HT1080 (cell line): ENCODE results near the gene RAPGEF6. TPM values are rescaled to one million over a fixed set of nuclear protein-coding genes. Genes with fewer than 3 reads are reported as not detected.
A peak's percentile ranks its signal among the peaks of the same experiment; 100 is the strongest.
"Not testable (repeated sequence)": the region's sequence is repeated elsewhere in the genome, so short reads cannot be mapped to it uniquely, and the experiment has no call there.

Experiments
- DNase-seq: peaks from one replicate; pipeline ENCODE4 v3.0.0-alpha.2; 2015; ENCODE audit warnings: low read depth
- total RNA-seq: library from RNA; depleted of rRNA; stranded (reverse); fragments of >200 nt; shearing (Covaris generic); gene quantifications from 2 replicates; pipeline ENCODE4 v1.2.3, GENCODE V29; 2014

RAPGEF6 gene
- total RNA-seq, 1 experiment from 2014 or later: 10.0 TPM

DNA sequence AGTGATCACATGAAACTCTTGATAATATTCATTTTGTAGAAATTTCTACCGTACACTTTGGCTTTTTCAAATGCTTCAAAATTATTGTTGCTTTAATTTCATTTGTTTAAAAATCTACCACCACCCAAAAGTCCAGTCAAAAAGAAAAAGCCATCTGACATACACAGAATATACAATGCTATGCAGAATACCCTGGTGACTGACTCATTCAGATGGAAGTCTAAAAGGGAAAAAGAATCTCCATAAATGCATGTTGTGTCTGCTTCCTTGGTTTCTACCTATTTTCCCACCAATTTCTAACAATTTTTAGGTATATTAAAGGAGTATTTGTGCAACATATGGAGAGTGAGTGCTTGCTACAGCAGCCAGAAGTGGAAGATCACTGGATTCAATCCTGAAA, 9.3 kb upstream of the RAPGEF6 start:
- no peak for DNase-seq

DNA sequence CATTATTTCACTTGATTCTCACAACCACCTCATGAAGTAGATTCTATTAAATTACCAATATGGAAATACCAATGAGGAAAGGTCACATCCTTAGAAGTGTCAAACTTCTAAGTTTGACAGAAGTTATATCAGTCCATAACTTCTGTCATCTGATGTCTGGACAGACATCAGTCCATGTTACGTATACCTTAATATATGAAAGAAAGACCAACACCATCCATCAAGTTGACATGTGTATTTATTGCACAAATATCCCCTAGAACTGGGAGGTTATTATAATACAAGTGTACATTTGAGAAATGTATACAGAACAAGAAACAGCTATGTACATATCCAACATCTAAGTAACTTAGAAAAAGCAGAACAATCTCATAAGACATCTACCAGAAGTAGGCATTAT, 6.5 kb upstream of the RAPGEF6 start:
- no peak for DNase-seq

DNA sequence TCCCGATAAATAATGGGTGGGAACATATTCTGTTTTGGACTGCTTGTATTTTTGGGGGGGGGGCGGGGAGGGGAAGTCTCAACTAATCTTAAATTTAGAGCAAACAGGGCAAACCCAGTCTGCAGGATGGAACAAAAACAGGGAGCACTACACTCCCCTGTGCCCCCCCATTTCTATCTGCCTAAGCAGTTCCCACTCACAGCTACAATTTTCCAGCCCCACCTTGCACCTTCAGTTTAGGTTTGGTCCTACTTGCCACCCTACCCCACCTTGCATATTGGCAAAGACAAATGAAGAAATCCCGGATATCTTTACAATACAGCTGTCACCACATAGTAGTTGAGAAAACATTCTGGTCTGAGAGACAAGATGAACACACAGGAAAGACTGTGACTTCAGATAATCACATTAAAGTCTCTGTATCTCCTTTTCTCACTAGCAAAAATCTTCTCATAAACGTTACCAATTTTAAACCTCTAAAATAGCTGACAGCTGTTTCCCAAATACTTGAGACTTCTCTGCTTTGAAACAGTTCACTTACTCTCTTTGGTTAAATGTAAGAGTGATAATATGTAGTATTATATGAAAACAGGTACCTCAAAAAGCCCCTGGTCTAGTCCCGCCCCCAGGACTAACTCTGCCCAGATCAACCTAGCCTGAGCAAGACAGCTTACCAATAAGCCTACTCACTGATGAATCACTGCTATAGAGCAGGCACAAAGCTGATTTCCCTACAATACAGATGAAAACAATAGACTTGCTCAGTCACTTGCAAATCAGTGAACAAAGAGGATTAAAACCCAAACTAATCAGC, 5.2 kb upstream of the RAPGEF6 start:
- peak; percentile 58 for DNase-seq

DNA sequence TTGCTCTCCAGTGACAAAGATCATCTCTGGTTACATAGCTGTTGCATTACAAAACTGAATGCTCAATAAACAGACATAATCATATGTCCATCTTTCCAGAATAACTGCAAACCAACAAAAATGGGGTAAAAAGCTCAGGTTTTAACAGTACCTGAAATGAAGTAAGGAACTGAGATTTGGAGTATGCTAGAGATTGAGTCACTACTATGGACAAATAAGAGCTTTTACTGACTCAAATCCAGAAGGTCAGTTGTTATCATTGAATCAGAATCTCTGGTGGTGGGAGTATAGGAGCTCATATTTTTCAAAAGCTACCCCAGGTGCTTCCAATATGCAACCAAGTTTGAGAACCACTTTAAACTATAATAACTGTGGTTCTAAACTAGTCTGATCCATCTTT, 4.1 kb upstream of the RAPGEF6 start:
- DNase-seq: no peak

DNA sequence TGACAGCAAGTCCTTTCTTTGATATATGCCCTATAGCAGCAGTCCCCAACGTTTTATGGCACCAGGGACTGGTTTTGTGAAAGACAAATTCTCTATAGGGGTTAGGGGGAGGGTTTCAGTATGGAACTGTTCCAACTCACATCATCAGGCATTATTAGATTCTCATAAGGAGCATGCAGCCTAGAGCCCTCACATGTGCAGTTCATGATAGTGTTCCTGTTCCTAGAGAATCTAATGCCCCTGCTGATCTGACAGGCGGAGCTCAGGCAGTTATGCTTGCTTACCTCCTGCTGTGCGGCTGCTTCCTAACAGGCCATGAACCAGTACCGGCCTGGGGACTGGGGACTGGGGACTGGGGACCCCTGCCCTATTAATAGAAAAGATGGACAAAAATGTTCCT, 2.7 kb upstream of the RAPGEF6 start:
- no peak for DNase-seq

DNA sequence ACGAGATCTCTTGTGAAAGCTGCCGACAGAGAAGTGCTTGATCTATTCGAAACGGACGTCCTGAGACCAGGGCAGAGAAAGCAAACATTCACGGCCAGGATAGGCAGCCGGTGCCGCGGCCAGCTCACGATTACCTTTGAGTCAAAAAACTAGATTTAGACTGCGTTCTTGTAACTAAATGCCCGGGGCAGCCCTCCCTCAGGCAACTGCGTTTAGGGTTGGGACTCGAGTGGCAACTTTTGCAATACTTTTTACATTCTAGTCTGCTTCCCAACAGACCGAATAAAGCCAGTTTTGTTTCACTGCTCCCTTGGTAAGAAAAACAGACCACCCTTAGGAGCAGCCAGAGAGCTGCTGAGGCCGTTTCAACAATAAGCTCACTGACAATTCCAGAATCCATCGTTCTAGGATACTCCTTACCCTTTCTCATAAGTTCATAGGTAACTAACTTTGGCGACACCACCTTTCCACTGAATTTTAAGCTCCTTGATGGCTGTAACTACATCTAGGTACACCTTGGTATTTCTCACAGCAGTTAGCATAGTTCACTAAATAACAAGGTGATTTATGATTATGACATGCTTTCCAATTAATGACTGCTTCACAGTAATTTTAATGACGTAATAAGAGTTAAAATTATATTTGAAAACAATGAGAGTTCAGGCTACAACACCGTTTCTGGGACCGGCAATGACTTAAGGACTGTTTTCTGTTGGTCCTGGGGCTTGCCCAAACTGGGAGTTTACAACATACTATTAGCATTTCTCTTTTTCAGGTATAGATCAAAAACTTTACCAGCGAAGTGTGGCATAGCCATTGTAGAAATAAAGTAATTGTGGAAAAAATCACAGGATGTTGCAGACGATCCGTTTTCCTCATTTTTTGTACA, 899 bp upstream of the RAPGEF6 start:
- no peak for DNase-seq

DNA sequence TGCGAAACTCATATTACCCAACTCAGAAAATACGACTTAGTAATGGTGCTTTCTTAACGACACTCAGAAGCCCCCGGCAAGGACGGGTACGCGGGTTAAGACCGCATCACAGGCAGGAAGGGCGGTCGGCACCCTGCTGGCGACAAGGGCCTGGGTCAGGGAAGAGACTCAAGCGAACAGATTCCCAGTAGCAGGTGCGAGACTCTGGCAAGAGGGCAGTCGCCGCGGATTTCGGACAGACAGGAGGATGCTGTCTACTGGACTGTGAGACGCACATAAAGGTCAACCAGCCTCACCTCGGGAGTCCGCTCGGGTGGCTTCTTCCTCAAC, 398 bp downstream of the RAPGEF6 start:
- peak; percentile 62 for DNase-seq

DNA sequence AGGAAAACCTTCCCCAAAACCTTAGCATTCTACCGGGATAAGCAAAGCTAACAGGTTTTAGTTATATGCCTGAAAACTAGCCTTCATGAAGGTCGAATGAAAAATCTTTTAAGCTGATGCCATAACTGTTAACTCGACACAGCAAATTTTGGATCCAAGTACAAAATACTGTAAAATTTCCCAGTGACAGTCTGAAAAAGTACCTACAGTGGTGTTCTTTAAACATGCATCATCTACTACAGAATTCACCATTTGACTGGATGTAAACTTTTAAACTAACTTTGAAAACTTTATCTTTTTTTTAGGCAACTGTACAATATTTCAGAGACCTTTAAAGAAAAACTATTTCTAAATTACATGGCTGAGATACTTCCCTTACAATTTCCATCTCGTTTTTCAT, 791 bp downstream of the RAPGEF6 start:
- DNase-seq: no peak

DNA sequence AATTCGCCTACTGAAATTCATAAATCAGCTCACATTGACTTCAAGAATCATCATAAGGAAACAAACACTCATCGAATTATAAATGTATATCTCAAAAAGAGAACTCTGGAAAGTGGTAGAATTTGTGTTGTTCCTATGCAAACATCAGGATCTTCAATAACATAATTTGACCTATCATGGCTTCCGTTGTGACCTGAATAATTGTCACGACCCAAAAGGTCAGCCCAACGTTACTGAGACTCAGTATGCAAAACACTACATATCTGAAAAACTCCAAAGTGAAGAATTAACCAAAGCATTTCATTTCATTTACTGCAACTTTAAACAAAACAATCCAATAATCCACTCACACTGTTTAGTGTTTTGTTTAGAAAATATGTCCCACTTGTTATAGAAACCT, 1.2 kb downstream of the RAPGEF6 start:
- no peak for DNase-seq

DNA sequence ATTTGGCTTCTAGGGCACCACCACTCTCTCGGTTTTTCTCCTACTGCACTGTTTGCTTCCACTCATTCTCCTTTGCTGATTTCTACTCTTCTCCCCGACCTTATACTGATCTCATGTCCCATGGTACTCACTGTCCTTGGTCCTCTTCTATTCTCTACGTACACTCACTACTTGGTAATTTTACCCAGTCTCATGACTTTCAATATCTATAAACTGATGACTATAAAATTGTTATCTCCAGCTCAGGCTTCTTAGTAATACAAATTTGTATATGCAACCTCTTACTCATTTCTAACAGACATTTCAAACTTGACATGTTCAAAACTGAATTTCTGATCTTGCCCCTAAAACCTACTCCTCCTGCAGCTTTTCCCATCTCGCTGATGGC, 4.1 kb downstream of the RAPGEF6 start:
- DNase-seq: no peak

DNA sequence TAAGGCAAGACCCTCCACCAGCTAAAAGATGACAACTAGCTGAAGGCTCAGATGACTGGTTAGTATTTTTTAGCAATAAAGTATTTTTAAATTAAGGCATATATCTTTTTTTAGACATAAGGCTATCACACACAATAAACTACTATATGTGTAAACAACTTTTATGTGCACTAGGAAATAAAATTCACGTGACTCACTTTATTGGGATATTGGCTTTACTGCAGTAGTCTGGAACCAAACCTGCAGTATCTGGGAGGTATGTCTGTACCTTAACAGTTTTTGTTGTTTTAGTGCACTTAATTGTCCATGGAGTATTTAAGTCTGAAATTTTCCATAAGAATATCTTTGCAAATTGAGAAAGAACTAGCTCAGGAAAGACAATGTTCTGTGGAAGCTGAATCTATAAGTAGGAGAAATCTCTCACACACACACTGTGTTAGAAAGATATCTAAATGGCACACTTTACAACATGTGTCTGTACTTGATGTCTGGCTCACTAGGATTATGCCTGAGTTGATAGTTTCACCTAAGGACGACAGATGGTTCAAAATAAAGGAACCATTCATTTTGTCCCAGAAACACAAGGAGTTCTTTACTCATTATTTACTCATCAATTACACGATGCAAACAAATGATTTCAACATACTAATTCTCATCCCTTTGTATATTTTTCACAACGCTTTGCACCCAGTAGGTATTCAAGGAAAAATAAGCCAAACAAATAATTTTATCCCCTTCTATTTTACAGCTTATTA, 4.6 kb downstream of the RAPGEF6 start:
- DNase-seq: no peak

DNA sequence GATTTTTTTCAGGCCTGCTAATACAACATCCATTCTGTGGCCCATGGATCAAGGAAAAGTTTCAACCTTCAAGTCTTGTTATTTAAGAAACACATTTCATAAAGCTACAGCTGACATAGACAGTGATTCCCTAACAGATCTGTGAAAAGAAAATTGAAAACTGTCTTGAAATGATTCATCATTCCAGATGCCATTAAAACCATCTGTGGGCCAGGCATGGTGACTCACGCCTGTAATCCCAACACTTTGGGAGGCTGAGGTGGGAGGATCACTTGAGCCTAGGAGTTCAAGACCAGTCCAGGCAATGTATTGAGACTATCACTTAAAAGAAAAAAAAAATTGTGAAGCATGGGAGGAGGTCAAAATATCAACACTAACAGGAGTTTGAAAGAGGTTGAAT, 6.0 kb downstream of the RAPGEF6 start:
- peak; percentile 81 for DNase-seq

DNA sequence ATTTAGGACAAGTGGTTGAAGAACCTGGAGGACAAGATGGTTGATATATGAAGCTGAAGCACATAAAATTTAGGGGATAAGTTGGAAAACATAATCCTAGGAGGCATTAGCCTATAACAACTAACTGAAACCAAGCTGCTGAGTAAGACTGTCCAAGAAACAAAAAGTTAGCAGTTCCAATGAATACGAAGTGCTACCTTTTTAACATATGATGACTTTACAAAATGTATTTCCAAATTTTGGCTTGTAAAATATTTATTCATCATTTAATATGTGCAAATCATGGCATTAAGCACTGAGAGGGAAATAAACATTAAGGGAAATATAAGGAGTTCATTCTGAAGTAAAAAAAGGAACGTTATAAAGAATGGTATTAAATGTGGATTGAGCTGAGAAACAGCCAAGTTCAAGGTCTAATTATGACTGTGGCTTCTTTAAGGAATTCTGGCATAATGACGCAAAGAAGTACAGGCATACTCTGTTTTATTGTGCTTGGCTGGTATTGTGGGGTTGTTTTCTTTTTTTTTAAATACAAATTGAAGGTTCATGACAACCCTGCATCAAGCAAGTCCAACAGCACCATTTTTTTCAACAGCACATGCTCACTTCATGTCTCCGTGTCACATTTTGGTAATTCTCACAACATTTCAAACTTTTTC, 7.7 kb downstream of the RAPGEF6 start:
- no peak for DNase-seq

DNA sequence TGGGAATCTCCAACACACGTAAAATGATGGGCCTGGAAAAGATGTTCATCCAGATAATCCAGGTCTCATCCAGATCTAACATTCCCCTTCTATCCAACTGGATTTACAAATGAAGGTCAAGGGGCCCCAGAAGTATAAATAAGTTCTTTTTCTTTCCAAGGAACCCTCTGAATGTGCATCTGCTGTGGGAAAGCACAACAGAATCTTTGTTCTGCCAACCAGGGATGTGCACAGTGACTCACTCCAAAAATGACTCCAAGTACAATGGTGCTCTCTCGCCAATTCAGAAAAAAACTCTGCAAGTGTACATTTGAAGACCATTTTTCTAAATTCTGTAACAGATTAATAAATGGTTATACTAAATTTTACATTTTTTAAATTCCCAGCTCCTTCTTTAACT, 12.4 kb downstream of the RAPGEF6 start:
- DNase-seq: peak; percentile 86

DNA sequence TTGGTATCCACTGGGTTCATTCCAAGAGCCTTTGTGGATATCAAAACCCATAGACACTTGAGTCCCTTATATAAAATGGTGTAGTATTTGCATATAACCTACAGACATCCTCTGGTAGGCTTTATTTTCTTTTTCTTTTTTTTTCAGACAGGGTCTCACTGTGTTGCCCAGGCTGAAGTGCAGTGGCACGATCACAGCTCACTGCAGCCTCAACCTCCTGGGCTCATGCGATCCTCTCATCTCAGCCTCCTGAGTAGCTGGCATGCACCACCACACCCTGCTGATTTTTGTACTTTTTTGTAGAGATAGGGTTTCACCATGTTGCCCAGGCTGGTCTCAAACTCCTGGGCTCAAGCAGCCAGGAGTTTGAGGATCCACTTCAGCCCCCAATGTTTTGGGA, 13.9 kb downstream of the RAPGEF6 start:
- not testable (repeated sequence) for DNase-seq

DNA sequence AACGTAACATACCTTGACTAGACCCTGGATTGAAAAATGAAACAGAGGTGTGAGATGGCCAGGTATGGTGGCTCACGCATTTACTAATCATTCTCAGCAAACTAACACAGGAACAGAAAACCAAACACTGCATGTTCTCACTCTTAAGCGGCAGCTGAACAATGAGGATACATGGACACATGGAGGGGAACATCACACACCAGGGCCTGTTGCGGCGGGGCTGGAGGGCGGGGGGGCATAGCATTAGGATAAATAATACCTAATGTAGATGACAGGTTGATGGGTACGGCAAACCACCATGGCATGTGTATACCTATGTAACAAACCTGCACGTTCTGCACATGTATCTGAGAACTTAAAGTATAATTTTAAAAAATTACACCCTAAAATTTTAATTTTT, 15.9 kb downstream of the RAPGEF6 start:
- DNase-seq: no peak

DNA sequence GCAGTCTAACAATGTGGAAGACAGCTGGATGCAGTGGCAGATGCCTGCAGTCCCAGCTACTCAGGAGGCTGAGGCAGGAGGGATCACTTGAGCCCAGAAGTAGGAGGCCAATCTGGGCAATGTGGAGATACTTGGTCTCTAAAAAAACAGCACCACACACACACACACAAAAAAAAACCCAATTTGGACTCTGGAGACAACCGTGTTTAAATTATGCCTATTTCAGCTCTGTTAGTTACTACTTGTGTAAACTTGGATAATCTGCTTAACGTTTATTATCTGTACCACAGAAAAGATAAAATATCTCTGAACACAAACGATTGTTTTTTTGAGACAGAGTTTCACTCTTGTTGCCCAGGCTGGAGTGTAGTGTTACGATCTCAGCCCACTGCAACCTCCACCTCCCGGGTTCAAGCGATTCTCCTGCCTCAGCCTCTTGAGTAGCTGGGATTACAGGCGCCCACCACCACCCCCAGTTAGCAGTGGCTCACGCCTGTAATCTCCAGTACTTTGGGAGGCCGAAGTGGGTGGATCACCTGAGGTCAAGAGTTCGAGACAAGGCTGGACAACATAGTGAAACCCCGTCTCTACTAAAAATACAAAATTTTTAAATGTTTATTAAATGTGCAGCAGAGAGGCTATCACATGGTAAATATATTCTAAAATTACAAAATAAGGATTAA, 17.7 kb downstream of the RAPGEF6 start:
- no peak for DNase-seq

DNA sequence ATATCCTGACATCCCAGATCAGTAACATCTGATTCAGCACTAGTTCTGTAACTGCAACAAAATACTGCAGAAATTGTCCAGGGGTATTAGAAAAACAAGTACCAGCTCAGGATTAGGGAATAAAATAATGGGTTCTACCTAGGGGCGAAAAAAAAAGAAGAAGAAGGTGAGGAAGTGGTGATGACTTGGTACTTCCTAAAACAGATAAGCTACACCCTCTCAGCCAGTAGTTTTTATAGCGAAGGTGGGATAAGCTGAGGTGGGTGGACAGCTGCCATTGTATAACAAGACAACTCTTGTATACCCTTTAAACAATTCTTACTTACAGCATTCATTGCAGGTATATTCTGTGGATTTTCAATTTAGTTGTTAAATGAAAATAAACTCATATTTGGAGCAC, 19.1 kb downstream of the RAPGEF6 start:
- DNase-seq: no peak

DNA sequence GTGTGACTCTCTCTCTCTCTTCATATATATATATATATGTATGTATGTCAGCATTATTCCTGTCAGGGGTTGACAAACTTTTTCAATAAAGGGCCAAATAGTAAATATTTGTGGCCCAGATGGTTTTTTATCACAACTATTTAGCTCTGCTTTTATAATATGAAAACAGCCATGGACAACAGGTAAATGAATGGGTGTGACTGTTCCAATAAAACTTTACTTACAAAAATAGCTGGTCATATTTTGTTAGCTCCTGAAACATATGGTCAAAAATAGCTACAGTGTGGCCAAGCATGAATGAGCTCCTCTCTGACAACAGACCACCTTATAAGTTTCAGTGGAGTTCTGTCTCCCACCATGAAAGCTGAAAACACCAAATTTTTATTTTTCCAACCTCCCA, 21.6 kb downstream of the RAPGEF6 start:
- DNase-seq: no peak

DNA sequence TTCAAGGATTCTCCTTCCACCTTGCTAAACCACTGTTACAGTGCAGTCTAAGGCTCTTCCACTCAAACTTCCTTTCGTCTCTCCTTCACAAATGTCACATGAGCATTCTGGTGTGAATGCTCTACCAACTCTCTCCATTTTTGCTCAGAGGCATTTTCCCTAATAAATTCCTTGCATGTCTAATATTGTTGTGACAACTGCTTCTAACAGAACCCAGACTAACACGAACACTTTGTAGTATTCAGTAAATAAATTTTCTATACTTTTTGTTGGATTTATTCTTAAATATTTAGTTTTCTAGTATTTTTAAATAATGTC, 24.0 kb downstream of the RAPGEF6 start:
- DNase-seq: no peak
